ENCODE measurements around the gene FAM50A.
"Not testable (repeated sequence)": the region's sequence is repeated elsewhere in the genome, so short reads cannot be mapped to it uniquely, and the experiment has no call there.

The FAM50A gene

GRCh38 chrX:154481911-154482601 is 38.1 kb downstream of the FAM50A start:
- no peak for DNase-seq (ENCODE audit: low read depth in 1 of 2, low spot score in 1 of 2)

DNA sequence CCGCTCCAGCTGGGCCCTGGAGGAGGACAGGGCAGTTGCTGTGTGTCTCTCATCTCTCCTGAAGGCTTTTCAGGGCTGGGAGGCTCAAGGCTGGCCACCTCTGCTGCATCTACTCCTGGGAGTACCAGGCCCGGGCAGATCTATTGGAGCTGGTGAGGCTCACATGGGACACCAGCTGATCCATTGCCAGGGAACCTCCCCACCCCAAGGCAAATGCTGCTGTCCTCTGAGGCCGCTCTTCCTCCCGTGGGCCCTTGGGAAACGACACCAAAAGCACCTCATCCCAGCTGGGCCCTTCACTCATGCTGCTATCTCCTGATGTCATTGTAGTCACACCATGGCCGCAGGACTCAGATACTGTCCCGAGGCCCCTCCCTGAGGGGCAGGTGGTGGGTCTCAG is 38.8 kb downstream of the FAM50A start:
- DNase-seq (ENCODE audit: low read depth in 1 of 2, low spot score in 1 of 2) = no peak

GRCh38 chrX:154483325-154483724 is 39.4 kb downstream of the FAM50A start:
- no peak for DNase-seq (ENCODE audit: low read depth in 1 of 2, low spot score in 1 of 2)

GRCh38 chrX:154484255-154485149 is 40.6 kb downstream of the FAM50A start:
- no peak for DNase-seq (ENCODE audit: low read depth in 1 of 2, low spot score in 1 of 2)

- no peak for DNase-seq (ENCODE audit: low read depth in 1 of 2, low spot score in 1 of 2)
Measured at GRCh38 chrX:154485150-154486051, 41.5 kb downstream of the FAM50A start.

DNA sequence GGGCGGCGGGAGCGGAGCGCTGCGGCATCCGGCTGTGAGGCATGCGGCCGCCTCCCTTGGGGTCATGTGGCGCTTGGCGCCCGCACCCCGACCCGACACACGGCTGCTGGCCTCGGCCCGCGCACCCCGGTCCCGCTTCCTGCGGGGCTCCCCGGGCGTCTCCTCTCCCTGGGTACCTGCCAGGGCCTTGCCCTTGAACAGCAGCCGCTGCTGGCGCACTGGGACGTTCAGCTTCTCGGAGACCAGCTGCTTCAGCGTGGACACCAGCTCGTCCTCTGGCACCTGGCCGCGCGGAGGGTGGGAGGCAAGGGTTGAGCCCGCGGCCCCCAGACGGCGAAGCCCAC is 42.1 kb downstream of the FAM50A start:
- DNase-seq (ENCODE audit: low read depth in 1 of 2, low spot score in 1 of 2) = no peak

DNA sequence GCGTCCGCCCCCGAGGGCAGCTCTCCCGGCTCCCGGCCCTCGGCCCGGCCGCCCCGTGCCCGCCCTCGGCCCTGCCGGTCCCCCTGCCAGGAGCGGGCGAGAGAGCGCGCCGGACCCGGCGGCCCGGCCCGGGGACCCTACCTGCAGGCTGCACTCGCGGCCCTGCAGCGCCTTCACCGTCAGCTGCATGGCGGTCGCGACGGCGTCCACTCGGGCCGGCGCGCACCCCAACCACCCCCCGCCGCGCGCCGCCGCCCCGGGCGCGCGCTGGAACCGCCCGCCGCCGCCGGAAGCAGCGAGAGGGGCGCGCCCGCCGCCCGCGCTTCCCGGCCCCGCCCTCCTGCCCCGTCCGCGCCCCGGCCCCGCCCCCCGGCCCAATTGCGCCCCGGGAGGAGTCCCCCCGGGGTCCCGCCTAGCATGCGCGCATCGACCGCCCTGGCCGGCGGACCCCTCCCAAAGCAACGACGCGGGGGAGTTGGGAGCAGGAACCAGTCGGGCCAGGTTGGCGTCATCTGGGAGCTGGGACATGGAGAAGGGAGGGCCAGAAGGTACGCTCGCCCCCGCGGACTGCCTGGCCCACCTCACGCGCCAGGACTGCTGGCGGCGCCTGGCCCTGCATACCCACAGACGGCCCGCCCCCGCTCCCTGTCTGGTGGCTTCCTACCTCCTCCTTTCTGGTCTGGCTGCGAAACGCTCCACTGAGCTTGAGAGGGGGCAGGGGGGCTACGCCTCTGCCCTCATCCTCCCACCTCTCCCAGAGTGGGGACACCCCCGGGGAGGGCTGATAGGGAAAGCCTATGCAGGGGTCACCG is 42.7 kb downstream of the FAM50A start, which contains the start of gene UBL4A:
Gene UBL4A, minus strand, starts transcription at position 220 of the 812 bp plus-strand sequence. Its CDS starts 31 bp downstream, at position 189.
- peak in 1 of 2 donors; percentile 43 for DNase-seq (ENCODE audit: low read depth in 1 of 2, low spot score in 1 of 2)

DNA sequence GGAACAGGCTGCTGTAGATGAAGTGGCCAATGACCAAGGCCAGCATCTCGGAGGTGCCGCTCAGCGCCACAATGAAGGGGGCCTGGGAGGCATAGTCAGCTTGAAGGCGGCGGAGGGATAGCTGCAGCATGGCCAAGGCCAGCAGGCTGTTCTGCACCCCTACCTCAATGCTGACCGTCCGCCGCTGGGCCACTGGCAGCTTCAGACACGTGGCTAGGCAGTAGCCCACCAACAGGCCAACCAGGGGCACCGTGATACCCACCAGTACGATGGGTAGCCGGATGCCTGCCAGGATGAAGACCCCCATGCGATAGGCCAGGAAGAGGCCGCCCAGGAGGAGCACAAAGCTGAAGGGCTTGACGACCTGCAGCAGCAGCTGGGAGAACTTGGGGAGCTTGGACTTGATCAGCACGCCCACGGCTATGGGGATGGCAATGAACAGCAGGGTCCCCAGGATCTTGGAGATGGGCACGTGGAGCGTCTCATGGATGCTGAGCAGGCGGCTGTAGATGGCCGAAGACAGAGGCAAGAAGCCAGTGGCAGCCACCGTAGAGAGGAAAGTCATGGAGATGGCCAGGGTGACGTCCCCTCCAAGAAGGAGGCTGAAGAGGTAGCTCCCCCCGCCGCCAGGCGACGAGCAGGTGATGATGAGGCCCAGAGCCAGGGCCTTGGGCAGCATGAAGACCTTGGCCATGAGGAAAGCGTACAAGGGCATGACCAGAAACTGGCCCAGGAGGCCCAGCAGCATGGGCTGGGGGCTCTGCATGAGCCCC is 43.8 kb downstream of the FAM50A start:
- no peak for DNase-seq (ENCODE audit: low read depth in 1 of 2, low spot score in 1 of 2)

GRCh38 chrX:154488336-154489075 is 44.6 kb downstream of the FAM50A start:
- no peak for DNase-seq (ENCODE audit: low read depth in 1 of 2, low spot score in 1 of 2)

DNA sequence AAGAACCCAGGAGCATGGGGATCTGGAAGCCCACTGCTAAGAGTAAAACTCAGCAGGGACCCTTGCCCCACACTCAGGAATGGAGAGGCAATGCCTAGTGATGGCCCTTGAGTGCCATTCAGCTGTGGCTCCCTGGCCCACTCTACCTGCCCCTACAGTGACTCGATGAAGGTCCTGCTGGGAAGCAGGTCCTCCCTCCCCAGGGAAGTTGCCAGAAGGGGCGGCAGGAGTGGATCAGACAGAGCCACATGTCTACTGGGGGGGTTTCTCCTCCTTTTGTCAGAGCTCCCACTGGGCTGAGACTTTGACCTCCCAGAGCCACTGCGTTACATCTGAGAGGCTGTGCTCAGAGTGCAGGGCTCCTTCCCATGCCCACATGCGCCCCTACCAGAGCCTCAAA is 45.2 kb downstream of the FAM50A start:
- no peak for DNase-seq (ENCODE audit: low read depth in 1 of 2, low spot score in 1 of 2)

- DNase-seq (ENCODE audit: low read depth in 1 of 2, low spot score in 1 of 2) = no peak
Measured at GRCh38 chrX:154490021-154490413, 46.1 kb downstream of the FAM50A start.

- DNase-seq (ENCODE audit: low read depth in 1 of 2, low spot score in 1 of 2) = peak; percentile 65 to 82
Measured at GRCh38 chrX:154490414-154491083, 46.6 kb downstream of the FAM50A start, which contains the start of gene SLC10A3. Gene SLC10A3 (minus strand): TSS chrX:154490629. CDS start chrX:154488940, 1,689 bp downstream.

- DNase-seq (ENCODE audit: low read depth in 1 of 2, low spot score in 1 of 2) = no peak
Measured at GRCh38 chrX:154494715-154495114, 50.8 kb downstream of the FAM50A start.

DNA sequence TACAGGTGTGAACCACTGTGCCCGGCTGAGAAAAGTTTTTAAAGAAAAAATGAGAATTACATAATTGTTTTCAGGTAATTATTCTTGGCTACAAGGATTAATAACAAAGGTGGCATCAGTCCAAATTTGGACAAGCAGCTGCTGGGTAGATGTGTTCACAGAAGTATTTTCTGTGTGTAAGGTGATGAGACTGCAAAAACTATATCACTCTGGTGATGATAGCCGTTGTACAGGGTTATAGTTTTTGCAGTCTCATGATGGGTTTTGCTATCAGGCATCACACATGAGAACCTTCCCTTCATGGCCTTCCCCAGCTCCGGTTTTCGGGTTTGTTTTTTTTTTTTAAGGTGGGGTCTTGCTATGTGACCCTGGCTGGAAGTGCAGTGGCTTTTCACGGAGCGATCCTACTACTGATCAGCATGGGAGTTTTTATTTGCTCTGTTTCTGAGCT is 51.6 kb downstream of the FAM50A start:
- no peak for DNase-seq (ENCODE audit: low read depth in 1 of 2, low spot score in 1 of 2)

- DNase-seq (ENCODE audit: low read depth in 1 of 2, low spot score in 1 of 2) = not testable (repeated sequence)
Measured at GRCh38 chrX:154496591-154497137, 52.7 kb downstream of the FAM50A start.

Data from activated T-helper 1 cell treated with anti-CD3 and anti-CD28 coated beads, Interleukin-2, amount 50 U/mL, for 16 hours (primary cell).